Stimulated activated CD4-positive, alpha-beta T cell treated with anti-CD3 and anti-CD28 coated beads, TNF-alpha, amount 100 ng/mL, for 4 hours (primary cell): ENCODE results near the gene FGGY.

ENCODE experiments used
- DNase-seq, 3 experiments: peaks; one replicate each; pipeline ENCODE4 v3.0.0-alpha.2; 2020; ENCODE audit warnings: low read depth in 3 of 3

FGGY gene

GRCh38 chr1:59384443-59384842 is 87.5 kb downstream of the FGGY start:
- no peak for DNase-seq

- DNase-seq: no peak
These were observed 91.3 kb downstream of the FGGY start for GRCh38 chr1:59388191-59388590.

GRCh38 chr1:59389847-59390246 is 93.0 kb downstream of the FGGY start:
- no peak for DNase-seq

GRCh38 chr1:59390307-59390706 is 93.4 kb downstream of the FGGY start:
- DNase-seq: no peak

DNA sequence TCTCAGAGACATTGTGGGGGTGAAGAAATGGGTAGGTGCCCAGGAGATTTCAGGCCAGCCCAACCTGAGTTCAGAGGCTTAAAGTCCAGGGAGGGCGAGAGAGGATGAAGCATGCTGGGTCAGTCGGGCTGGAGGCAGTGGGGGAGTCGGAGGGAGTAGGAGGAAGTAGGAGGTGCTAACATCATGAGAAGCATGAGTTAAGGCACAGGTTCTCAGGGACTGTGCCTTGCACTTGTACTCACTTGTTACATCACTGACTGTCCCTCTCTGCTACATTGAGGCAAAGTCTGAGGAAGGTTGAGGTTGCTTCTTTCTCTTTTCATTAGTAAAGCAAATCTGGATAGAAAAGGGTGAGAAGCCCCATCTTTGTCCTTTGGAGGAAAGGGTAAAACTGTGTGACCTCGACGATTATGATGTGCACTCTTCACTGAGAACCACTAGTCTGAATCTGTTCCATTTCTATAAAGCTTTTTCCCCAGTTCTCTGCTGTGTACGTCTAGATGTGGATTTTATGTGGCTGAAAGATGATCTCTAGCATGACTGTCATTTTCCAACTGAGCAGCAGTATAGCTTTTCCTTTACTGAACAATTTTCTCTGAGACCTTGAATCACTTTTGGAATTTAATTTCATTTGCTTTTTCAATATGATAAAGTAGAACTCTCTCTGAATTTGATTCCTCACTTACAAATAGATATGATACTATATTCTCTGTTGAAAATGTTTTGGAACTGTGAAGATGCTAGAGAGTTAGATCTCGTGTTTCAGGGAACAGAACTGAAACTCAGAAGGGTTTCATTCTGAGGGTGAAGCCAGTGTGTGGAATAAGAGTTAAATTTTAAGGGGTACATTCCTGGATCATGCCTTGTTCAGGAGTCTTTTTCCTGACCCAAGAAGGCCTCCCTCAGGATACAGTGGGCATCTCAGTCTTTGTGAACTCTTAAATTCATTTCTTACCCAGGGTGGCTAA is 94.6 kb downstream of the FGGY start:
- no peak for DNase-seq

DNA sequence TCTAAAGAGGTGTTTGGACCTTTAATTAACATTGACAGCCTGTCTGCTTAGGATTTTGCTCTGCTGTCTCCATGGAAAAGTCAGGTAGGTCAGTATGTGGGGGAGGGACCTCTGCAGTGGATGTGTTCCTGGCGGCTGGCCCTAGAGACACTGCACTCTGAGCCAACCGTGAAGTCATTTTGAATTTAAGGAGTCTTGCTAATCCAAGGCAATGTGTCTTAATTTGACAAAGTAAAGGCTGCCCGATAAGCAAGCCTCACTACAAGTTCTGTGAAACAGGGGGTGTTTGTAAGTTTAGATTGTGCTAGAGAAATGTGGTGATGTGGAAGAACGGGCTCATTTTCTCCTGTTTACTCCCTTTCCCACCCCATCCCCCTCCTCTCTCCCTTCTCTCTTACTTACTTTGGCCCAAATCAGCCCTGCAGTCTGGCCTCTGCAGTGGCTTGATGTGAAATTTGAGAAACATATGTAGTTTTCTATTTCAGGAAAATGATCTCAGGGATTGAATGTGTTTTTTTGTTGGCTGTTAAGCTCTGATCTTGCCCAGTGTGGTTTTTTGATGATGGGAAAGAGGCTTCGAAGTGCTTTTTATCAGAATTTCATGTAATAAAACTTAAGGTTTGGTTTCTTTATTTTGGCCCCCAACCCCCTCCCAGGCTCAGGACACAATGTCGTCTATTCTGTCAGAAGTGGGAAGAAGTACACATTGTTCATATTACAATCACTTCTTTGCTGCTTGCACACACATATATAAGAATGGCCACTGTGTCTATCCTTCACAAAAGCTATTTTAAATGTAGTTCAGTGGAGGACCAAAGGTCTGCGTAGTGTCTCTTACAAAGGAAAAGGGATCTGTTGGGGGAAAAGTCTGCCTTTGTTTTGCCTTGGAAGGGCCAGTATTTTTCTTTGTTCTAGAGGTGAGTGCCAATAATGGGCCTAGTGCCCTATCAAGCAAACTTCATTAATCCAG is 96.6 kb downstream of the FGGY start:
- DNase-seq: no peak

- DNase-seq: no peak
These were observed 98.0 kb downstream of the FGGY start for GRCh38 chr1:59394706-59395425.

- DNase-seq: no peak
These were observed 99.5 kb downstream of the FGGY start for GRCh38 chr1:59396387-59396786.

- no peak for DNase-seq
These were observed 100.4 kb downstream of the FGGY start for GRCh38 chr1:59397139-59397858.

- no peak for DNase-seq
These were observed 102.7 kb downstream of the FGGY start for GRCh38 chr1:59399642-59400041.

DNA sequence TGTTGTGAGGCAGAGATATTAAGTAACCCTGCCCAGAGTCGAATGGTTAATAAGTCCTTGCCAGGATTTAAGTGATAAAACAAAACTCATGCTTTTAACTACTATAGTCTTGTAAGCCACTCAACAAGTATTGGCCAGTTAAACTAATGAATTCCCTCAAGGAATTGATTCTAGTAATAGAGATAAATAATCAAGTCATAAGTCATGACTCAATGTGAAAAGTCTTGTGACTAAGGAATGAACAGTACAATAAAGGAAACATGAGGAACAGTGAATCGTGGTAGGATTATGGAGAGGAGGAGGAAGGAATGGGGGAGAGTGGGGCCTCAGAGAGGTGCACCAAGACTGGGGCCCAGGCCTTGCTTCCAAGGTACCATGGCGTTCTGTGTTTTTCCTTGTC is 104.7 kb downstream of the FGGY start:
- no peak for DNase-seq

DNA sequence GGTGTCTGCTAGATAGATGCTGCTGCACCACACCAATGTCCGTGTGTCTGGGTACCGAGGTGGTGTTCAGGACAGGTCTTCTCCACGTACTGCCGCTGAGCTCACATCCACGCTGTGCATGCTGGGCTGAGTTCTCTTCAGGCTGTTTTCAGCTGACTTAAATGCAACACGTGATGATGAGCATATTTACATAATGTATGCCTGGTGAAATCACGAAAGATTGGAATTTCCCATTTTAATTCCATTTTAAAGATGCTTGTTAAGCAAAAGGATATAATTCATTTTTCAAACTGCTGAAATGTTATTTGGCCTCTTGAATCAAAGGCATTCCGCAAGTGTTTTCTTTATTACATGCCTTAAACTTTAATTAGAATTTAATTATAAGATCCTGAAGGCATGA is 107.9 kb downstream of the FGGY start:
- DNase-seq: no peak

- DNase-seq: no peak
These were observed 109.7 kb downstream of the FGGY start for GRCh38 chr1:59406437-59407164.

DNA sequence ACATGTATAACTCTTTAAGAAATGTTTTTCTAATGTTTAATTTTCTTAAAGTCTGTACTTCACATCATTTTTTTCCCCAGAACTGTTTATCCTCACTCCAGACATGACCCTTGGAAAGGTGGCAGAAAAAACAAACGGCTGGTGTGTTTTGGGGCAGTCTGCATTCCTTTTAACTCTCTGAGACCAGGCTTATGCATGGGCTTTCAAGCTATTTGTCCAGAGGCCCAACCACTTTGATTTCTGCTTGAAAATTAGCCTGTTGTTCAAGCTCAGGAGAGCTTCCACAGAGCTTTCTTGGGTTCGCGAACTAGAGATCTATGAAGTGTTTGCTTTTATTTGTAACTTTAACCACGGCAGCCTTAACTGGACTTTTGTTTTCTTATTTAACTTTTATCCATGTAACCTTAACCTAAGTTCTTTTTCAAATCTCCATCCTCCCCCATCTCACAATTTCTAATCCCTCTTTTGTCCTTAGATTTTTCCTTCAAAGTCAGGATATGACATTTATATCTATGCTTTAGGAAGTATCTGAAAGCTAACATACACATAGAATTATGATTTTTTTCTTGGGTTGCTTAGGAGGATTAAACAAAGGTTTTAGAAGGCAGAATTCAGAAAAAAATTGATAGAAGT is 111.8 kb downstream of the FGGY start:
- DNase-seq: no peak

- DNase-seq: no peak
These were observed 112.7 kb downstream of the FGGY start for GRCh38 chr1:59409549-59409948.

DNA sequence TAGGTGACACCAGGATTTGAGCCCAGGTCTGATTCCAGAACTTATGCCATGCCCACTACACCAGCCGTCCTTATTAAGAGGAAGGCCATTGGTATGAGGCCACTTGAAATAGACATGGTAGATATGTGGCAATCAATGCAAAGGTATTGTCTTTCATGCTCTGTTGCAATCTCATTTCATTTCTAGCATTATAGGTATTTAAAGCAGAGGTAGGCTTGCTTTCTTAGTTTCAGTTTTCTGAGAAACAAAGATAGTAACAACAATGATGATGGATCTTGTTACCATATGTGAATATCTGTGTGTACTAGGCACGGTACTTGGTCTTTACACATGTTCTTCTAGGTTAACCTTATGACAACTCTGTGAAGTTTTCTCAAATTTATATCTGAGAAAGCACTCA is 113.1 kb downstream of the FGGY start:
- no peak for DNase-seq

GRCh38 chr1:59410457-59410856 is 113.6 kb downstream of the FGGY start:
- no peak for DNase-seq

- no peak for DNase-seq
These were observed 114.3 kb downstream of the FGGY start for GRCh38 chr1:59411147-59411546.

DNA sequence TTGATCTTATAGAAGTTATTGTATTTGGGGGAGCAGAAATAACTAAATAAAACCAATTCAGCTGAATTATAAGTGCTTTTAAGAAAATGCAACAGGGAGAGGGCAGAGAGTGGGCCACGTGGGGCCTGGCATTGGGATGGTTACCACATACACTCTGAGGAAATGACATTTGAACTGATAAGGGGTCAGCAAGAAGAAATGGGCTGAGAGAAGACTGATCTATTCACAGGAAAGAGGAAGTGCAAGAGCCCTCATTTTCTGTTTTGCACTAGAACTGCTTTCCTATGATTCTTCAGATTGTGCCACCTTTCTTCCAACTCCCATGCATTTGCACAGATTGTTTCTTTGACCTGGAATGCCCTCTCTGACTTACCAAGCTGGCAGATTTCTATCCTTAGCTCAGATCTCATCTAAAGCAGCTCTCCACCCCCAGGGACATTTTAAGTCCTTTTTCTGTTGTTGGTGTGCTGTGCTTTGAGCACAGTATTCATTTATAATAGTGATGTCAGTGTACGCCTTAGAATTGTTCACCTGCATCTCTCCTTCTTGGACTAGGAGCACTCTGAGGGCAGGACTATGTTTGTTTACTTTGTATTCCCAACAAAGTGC is 115.9 kb downstream of the FGGY start:
- DNase-seq: no peak

DNA sequence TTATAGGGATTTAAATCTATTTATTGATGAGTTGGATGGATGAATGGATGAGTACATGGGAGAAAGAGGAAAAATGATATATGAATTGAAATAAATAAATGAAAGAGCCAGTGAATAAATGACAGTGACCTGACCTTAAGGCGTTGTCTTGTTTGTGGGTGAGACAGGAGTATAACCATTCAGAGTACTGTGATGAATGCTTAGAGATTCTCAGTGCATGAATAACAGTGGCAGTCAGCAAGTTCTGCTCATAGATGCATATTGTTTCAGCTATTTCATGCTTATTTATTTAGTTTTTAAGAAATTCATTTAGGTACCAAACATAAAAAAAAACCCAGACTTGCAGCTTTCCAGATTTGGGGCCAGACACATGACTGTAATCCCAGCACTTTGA is 116.4 kb downstream of the FGGY start:
- no peak for DNase-seq
